ENCODE results near the gene ADAMTSL5. TPM values are rescaled to one million over a fixed set of nuclear protein-coding genes. Genes with fewer than 3 reads are reported as not detected.

Gene ADAMTSL5
- total and polyA plus RNA-seq, 2 of the 13 experiments (the other 11 are each of a cell fraction or from before 2014, with no cell fraction given) = 0.60 to 2.7 TPM

- TF ChIP-seq ASH2L (IDR thresholded peaks at IDR 0.05; ENCODE audit: insufficient read length, low read depth, low read length) = no peak
Observed at GRCh38 chr19:1488282-1488601, 24.6 kb downstream of the ADAMTSL5 start (continued).

DNA sequence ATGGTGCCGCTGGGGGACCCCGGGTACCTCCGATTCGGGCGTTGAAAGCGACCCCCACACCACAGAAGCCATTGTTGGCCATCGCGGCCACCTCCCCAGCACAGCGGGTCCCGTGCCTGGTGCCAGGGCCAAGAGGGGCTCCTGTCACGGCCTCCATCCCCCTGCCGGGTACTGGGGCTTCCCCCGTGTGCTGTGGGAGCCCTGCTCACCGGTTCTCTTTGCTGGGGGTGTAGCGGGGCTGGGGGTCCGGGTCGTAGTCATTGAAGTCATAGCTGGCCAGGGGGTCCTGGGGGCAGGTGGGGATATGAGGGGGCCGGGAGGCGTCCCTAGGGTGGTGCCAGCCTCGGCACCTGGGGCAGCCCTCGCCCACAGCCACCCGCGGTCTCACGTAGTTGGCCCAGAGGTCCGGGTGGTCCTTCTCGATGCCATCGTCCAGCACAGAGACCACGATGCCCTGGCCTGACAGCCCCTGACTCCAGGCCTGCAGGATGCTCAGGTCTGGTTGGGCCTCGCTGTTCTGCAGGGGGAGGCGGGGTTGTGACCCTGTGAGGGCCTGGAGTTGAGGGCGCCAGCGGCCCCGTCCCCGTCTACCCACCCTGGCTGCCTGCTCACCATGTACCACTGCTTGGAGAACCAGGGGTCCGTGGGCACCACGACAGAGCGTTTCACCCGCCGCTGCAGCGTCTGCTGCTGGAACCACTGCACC lies 25.1 kb downstream of the ADAMTSL5 start:
- no peak overlapping the region for H3K4me3 ChIP-seq (replicated peaks in 1 of 3; ENCODE audit: insufficient read depth in 1 of 3, low read depth in 2 of 3, low read length in 3 of 3)
- H3K27me3 ChIP-seq (ENCODE audit: control insufficient read depth in 1 of 2, insufficient read depth in 2 of 2, low read length in 2 of 2) = no peaks in the 10 kb centered on the region
- WGBS (ENCODE audit: low lambda C conversion rate) = 77% methylated on average over 23 of the region's 40 CpGs
- intact Hi-C loops (cut with micrococcal nuclease; ENCODE audit: unreplicated experiment) (no loop called here), in situ Hi-C loops (cut with HindIII; ENCODE audit: extremely low pct_ligation_motif_present, low pct_unique_long_range_greater_than_20kb) (no loop called here)
- CTCF ChIA-PET (ENCODE audit: low intra/inter-chr PET ratio, low total read pairs) = no interaction called here
- POLR2A ChIA-PET = interaction anchor here (0.5 kb wide), 1 partner anchor 303 kb away, joined by 4 read pairs; no protein-coding TSS in a partner anchor
- H2AFZ ChIP-seq (ENCODE audit: low read length) = no peak overlapping the region
- FAIRE-seq (no peak), DNase-seq (ENCODE audit: low spot score) (no peak), ATAC-seq (no peak)
- no peak overlapping the region for H3K4me2 ChIP-seq (ENCODE audit: low read depth, low read length)
- H3K9ac ChIP-seq (ENCODE audit: insufficient read depth, low read depth, low read length) = no peak overlapping the region
- H3K9me3 ChIP-seq (ENCODE audit: low read length) = no peaks in the 10 kb centered on the region
- BruUV-seq (replicated peaks) = no TSS peak
- peaks cover 6% of the 10 kb centered on the region for H3K79me2 ChIP-seq (ENCODE audit: insufficient read depth, low read length)
- no peaks in the 10 kb centered on the region for H4K20me1 ChIP-seq (ENCODE audit: insufficient read depth, low read length)
- no peaks in the 10 kb centered on the region for H3K36me3 ChIP-seq (replicated peaks in 1 of 2; ENCODE audit: control insufficient read depth in 1 of 2, insufficient read depth in 2 of 2, low read length in 2 of 2)
- peaks cover 26% of the 10 kb centered on the region for H3K4me1 ChIP-seq (ENCODE audit: insufficient read depth, low read length)
- H3K27ac ChIP-seq (ENCODE audit: extremely low read length, insufficient read depth, low read length) = no peak overlapping the region
- TF ChIP-seq HOXA3 (CRISPR knock-in tag; IDR thresholded peaks at IDR 0.05) (no peak), IKZF4 (CRISPR knock-in tag; IDR thresholded peaks at IDR 0.05; ENCODE audit: borderline replicate concordance, low read depth, not compliant biosample characterization) (no peak), RCOR2 (CRISPR knock-in tag; IDR thresholded peaks at IDR 0.05) (no peak), BCL6 (CRISPR knock-in tag; IDR thresholded peaks at IDR 0.05) (no peak), HNF4G (IDR thresholded peaks at IDR 0.05; ENCODE audit: borderline replicate concordance, low read depth, low read length) (no peak), HNF4G (CRISPR knock-in tag; IDR thresholded peaks at IDR 0.05; ENCODE audit: borderline replicate concordance, low read depth) (no peak), JUND (CRISPR knock-in tag; IDR thresholded peaks at IDR 0.05) (no peak), MAFF (IDR thresholded peaks at IDR 0.05; ENCODE audit: low read depth, low read length) (no peak), KMT2A (CRISPR knock-in tag; IDR thresholded peaks at IDR 0.05) (no peak), PRDM10 (CRISPR knock-in tag; IDR thresholded peaks at IDR 0.05; ENCODE audit: low read depth) (no peak), ZSCAN12 (CRISPR knock-in tag; IDR thresholded peaks at IDR 0.05) (no peak)
- TF ChIP-seq, protein P1, sequence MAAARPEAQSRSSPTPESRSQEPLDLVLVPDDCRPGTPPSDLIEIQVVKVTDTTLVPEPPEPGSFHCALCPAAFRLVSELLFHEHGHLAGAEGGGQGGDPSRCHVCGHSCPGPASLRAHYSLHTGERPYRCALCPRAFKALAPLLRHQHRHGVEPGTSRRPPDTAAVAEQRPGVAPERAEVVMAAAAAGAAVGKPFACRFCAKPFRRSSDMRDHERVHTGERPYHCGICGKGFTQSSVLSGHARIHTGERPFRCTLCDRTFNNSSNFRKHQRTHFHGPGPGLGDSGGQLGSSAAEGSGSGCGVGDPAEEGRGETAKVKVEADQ (CRISPR knock-in tag; IDR thresholded peaks at IDR 0.05; ENCODE audit: borderline replicate concordance) = no peak
- TF ChIP-seq, protein P2, sequence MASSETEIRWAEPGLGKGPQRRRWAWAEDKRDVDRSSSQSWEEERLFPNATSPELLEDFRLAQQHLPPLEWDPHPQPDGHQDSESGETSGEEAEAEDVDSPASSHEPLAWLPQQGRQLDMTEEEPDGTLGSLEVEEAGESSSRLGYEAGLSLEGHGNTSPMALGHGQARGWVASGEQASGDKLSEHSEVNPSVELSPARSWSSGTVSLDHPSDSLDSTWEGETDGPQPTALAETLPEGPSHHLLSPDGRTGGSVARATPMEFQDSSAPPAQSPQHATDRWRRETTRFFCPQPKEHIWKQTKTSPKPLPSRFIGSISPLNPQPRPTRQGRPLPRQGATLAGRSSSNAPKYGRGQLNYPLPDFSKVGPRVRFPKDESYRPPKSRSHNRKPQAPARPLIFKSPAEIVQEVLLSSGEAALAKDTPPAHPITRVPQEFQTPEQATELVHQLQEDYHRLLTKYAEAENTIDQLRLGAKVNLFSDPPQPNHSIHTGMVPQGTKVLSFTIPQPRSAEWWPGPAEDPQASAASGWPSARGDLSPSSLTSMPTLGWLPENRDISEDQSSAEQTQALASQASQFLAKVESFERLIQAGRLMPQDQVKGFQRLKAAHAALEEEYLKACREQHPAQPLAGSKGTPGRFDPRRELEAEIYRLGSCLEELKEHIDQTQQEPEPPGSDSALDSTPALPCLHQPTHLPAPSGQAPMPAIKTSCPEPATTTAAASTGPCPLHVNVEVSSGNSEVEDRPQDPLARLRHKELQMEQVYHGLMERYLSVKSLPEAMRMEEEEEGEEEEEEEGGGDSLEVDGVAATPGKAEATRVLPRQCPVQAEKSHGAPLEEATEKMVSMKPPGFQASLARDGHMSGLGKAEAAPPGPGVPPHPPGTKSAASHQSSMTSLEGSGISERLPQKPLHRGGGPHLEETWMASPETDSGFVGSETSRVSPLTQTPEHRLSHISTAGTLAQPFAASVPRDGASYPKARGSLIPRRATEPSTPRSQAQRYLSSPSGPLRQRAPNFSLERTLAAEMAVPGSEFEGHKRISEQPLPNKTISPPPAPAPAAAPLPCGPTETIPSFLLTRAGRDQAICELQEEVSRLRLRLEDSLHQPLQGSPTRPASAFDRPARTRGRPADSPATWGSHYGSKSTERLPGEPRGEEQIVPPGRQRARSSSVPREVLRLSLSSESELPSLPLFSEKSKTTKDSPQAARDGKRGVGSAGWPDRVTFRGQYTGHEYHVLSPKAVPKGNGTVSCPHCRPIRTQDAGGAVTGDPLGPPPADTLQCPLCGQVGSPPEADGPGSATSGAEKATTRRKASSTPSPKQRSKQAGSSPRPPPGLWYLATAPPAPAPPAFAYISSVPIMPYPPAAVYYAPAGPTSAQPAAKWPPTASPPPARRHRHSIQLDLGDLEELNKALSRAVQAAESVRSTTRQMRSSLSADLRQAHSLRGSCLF (CRISPR knock-in tag; IDR thresholded peaks at IDR 0.05; ENCODE audit: borderline replicate concordance) = no peak

All from HepG2 (cell line).